Stimulated activated CD4-positive, alpha-beta T cell treated with anti-CD3 and anti-CD28 coated beads, Interleukin-1b, Interleukin-23, amount 100 ng/mL, for 48 hours (primary cell): ENCODE data around the gene TRMT1.
A peak's percentile ranks its signal among the peaks of the same experiment; 100 is the strongest.

Source experiments
- DNase-seq: peaks from one replicate; pipeline ENCODE4 v3.0.0-alpha.2; 2020

Gene TRMT1

GRCh38 chr19:13089857-13090507, 26.6 kb downstream of the TRMT1 start:
- no peak for DNase-seq

GRCh38 chr19:13089139-13089856, 27.2 kb downstream of the TRMT1 start:
- DNase-seq: peak; percentile 42

GRCh38 chr19:13087795-13088537, 28.6 kb downstream of the TRMT1 start:
- no peak for DNase-seq

- no peak for DNase-seq
These were observed 29.2 kb downstream of the TRMT1 start for GRCh38 chr19:13087295-13087694.

GRCh38 chr19:13086341-13086740, 30.2 kb downstream of the TRMT1 start:
- DNase-seq: no peak

- DNase-seq: no peak
These were observed 30.9 kb downstream of the TRMT1 start for GRCh38 chr19:13085666-13086065.

GRCh38 chr19:13083627-13084026, 32.9 kb downstream of the TRMT1 start:
- DNase-seq: no peak

GRCh38 chr19:13083008-13083404, 33.5 kb downstream of the TRMT1 start:
- no peak for DNase-seq

- no peak for DNase-seq
These were observed 34.1 kb downstream of the TRMT1 start for GRCh38 chr19:13082192-13083007.

- DNase-seq: no peak
These were observed 37.0 kb downstream of the TRMT1 start for GRCh38 chr19:13079542-13079986.

- no peak for DNase-seq
These were observed 37.5 kb downstream of the TRMT1 start for GRCh38 chr19:13078897-13079541.

- DNase-seq: no peak
These were observed 38.2 kb downstream of the TRMT1 start for GRCh38 chr19:13078381-13078780.

- no peak for DNase-seq
These were observed 39.3 kb downstream of the TRMT1 start for GRCh38 chr19:13077240-13077639.

GRCh38 chr19:13076787-13077186, 39.8 kb downstream of the TRMT1 start:
- no peak for DNase-seq

GRCh38 chr19:13076320-13076719, 40.2 kb downstream of the TRMT1 start:
- DNase-seq: no peak

GRCh38 chr19:13074378-13074777, 42.2 kb downstream of the TRMT1 start:
- DNase-seq: no peak

GRCh38 chr19:13073263-13073662, 43.3 kb downstream of the TRMT1 start:
- DNase-seq: no peak

- no peak for DNase-seq
These were observed 44.2 kb downstream of the TRMT1 start for GRCh38 chr19:13072188-13072908.

- DNase-seq: no peak
These were observed 44.9 kb downstream of the TRMT1 start for GRCh38 chr19:13071444-13072187.

- DNase-seq: no peak
These were observed 46.0 kb downstream of the TRMT1 start for GRCh38 chr19:13070425-13071140.
